Rectal smooth muscle tissue (tissue), 1 donor: ENCODE data around the gene CFAP100.
A peak's percentile ranks its signal among the peaks of the same experiment; 100 is the strongest.

Experiments
- H3K27ac ChIP-seq: one replicate; pipeline ENCODE4 v1.7.0; 2013; ENCODE audit warnings: low read depth, low read length, inconsistent platforms
- H3K27me3 ChIP-seq: one replicate; pipeline ENCODE4 v1.7.0; 2013; ENCODE audit warnings: low read length; ENCODE audit not compliant: control insufficient read depth, insufficient read depth
- H3K36me3 ChIP-seq: one replicate; pipeline ENCODE4 v1.7.0; 2013; ENCODE audit warnings: low read length; ENCODE audit not compliant: control insufficient read depth, insufficient read depth
- H3K4me1 ChIP-seq: one replicate; pipeline ENCODE4 v1.7.0; 2013; ENCODE audit warnings: low read length; ENCODE audit not compliant: control insufficient read depth, insufficient read depth
- H3K4me3 ChIP-seq: one replicate; pipeline ENCODE4 v1.7.0; 2013; ENCODE audit warnings: low read length
- H3K9ac ChIP-seq: one replicate; pipeline ENCODE4 v1.7.0; 2013; ENCODE audit warnings: low read length

CFAP100 gene

DNA sequence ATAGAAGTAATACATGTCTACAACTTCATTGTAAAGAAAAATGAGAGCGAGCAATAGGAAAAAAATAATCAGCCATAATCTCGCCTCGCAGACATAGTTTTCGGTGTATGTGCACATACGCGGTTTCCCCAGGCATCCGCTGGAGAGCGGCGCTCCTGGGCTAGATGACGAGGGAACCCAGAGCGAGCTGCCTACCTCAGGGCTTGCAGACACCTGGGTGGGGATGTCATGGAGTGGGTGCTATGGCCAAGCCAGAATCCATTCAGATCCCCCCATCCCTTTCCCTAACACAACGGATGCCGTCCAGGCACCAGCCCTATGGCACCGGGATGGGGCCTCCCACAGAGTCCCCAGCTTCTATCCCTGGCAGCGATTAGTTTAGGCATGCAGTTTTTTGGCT lies 4.5 kb upstream of the CFAP100 start:
- H3K27me3 ChIP-seq = no peaks in the 10 kb centered on the region
- H3K27ac ChIP-seq = no peak overlapping the region
- H3K36me3 ChIP-seq = no peaks in the 10 kb centered on the region
- no peaks in the 10 kb centered on the region for H3K4me1 ChIP-seq
- H3K9ac ChIP-seq = no peak overlapping the region
- H3K4me3 ChIP-seq = no peak overlapping the region

- Histone ChIP-seq H3K4me3 (no peak overlapping the region), H3K27ac (no peak overlapping the region), H3K4me1 (no peaks in the 10 kb centered on the region), H3K9ac (no peak overlapping the region), H3K27me3 (no peaks in the 10 kb centered on the region), H3K36me3 (no peaks in the 10 kb centered on the region)
Measured at GRCh38 chr3:126390751-126391150, 4.0 kb upstream of the CFAP100 start.

DNA sequence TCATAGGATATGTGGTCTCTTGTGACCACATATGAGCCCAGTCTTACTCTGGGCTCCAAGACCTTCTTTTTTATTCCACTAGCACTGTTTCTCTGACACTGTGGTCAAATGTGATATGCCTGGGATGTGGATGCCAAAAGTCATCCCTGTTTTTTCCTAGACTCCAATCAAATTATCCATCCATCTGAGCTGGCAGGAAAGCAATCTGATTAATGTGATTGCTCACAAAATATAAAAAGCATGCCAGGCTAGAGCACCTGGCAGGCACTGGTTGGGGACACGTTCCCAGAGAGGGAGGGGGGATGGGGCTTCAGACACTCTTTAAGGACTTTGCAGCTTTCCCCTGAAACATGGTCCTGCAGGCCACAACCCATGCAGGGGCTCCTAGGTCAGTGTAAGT lies 3.1 kb upstream of the CFAP100 start:
- Histone ChIP-seq H3K27ac (no peak overlapping the region), H3K4me3 (no peak overlapping the region), H3K4me1 (no peaks in the 10 kb centered on the region), H3K27me3 (no peaks in the 10 kb centered on the region), H3K9ac (no peak overlapping the region), H3K36me3 (no peaks in the 10 kb centered on the region)

DNA sequence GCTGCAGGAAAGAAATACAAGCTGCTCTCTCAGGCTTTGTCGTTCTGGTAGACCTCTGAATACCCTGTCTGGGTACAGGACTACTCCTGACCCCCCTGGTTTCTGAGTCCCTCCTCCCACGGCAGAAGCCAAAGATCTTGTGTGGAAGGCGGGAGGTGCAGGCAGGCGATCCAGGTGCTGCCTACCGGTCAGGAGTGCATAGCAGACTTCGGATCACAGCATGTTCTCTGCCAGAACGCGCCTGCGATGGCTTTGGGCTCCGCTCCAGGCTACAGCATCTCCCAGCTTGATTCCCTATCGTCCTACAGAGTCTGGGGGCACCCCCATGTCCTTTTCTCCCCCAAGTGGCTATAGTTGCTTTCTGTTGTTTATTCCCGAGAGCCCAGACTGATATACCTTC lies 2.5 kb upstream of the CFAP100 start:
- Histone ChIP-seq H3K27me3 (no peaks in the 10 kb centered on the region), H3K36me3 (no peaks in the 10 kb centered on the region), H3K4me3 (no peak overlapping the region), H3K4me1 (no peaks in the 10 kb centered on the region), H3K27ac (no peak overlapping the region), H3K9ac (no peak overlapping the region)

DNA sequence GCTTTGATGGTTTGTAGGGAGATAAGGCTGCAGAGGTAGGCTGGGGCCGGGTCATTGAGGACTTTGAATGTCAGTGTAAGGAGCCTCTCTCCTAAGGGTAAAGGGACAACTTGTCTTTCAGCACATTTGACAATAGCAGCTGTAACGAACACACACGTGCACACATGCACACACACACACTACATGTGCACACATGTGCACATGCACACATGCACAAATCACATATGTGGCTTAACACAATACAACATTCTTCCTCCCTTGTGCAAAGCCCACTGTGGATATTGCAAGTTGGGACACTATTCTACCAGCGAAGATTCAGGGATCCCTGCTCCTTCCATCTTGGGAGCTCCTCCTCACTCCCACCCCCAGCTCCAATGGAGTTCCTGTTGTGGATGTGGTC lies 1.1 kb upstream of the CFAP100 start:
- H3K4me1 ChIP-seq = no peaks in the 10 kb centered on the region
- H3K27me3 ChIP-seq = no peaks in the 10 kb centered on the region

GRCh38 chr3:126394977-126395321 lies 240 bp downstream of the CFAP100 start:
- no peak overlapping the region for H3K9ac ChIP-seq
- no peak overlapping the region for H3K27ac ChIP-seq
- H3K4me3 ChIP-seq = peak overlapping the region; percentile 46
- H3K36me3 ChIP-seq = no peaks in the 10 kb centered on the region
- H3K4me1 ChIP-seq = no peaks in the 10 kb centered on the region
- H3K27me3 ChIP-seq = no peaks in the 10 kb centered on the region

More for the DNA sequence above, 1.1 kb upstream of the CFAP100 start:
- H3K36me3 ChIP-seq = no peaks in the 10 kb centered on the region
- H3K27ac ChIP-seq = no peak overlapping the region
- no peak overlapping the region for H3K9ac ChIP-seq
- no peak overlapping the region for H3K4me3 ChIP-seq

DNA sequence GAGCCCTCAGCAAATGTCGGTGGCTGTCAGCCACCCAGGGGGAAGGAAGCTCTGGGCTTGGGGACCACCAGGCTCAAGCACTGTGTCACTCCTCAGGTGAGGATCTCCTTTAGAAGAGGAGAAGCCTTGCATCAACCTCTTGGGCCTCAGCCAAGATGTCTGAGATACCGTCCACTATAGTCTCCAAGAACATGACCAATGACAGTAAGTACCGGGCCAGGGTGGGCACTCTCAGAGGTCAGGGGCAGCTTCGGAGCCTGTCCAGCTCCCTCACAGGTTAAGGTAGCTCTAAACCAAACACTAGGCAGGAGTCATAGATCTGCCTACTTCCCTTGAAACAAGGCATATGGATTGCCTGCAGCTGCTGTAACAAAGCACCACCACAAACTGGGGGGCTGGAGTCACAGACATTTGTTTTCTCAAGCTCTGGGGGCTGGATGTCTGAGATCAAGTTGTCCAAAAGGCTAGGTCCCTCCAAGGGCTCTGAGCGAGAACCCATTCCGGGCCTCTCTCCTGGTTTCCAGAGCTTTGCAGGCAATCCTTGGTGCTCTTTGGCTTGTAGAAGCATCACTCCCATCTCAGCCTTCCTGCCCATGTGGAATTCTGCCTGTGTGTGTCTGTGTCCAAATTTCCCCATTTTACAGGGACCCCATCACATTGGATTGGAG lies 1.3 kb downstream of the CFAP100 start:
- H3K27ac ChIP-seq = no peak overlapping the region
- H3K4me1 ChIP-seq = no peaks in the 10 kb centered on the region
- H3K36me3 ChIP-seq = no peaks in the 10 kb centered on the region
- no peaks in the 10 kb centered on the region for H3K27me3 ChIP-seq
- H3K4me3 ChIP-seq = no peak overlapping the region
- H3K9ac ChIP-seq = no peak overlapping the region

- Histone ChIP-seq H3K36me3 (no peaks in the 10 kb centered on the region), H3K27me3 (no peaks in the 10 kb centered on the region), H3K4me3 (no peak overlapping the region), H3K27ac (no peak overlapping the region), H3K4me1 (no peaks in the 10 kb centered on the region), H3K9ac (no peak overlapping the region)
Measured at GRCh38 chr3:126396536-126396935, 1.8 kb downstream of the CFAP100 start.

- H3K9ac ChIP-seq = no peak overlapping the region
- H3K27me3 ChIP-seq = no peaks in the 10 kb centered on the region
- no peak overlapping the region for H3K27ac ChIP-seq
- no peak overlapping the region for H3K4me3 ChIP-seq
- H3K36me3 ChIP-seq = no peaks in the 10 kb centered on the region
- no peaks in the 10 kb centered on the region for H3K4me1 ChIP-seq
Measured at GRCh38 chr3:126397610-126398422, 3.1 kb downstream of the CFAP100 start.

GRCh38 chr3:126398423-126399350 lies 4.0 kb downstream of the CFAP100 start:
- H3K9ac ChIP-seq = no peak overlapping the region
- H3K4me3 ChIP-seq = no peak overlapping the region
- no peaks in the 10 kb centered on the region for H3K36me3 ChIP-seq
- H3K27ac ChIP-seq = no peak overlapping the region
- no peaks in the 10 kb centered on the region for H3K27me3 ChIP-seq
- H3K4me1 ChIP-seq = no peaks in the 10 kb centered on the region

DNA sequence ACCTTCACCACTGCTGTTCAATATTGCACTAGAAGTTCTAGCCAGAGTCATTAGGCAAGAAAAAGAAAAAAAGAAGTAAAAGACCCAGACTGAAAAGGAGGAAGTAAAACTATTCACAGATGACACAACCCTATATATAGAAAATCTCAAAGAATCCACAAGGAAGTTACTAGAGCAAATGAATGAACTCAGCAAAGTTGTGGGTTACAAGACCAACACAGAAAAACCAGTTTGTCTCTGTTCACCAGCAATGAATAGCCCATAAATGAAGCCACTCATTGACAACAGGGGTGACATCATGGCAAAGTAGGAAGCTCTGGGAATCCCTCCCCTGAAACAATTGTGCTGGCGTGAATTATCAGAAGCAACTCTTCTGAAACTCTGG lies 4.6 kb downstream of the CFAP100 start:
- H3K27me3 ChIP-seq = no peaks in the 10 kb centered on the region
- H3K36me3 ChIP-seq = no peaks in the 10 kb centered on the region
- no peak overlapping the region for H3K27ac ChIP-seq
- H3K9ac ChIP-seq = no peak overlapping the region
- H3K4me3 ChIP-seq = no peak overlapping the region
- H3K4me1 ChIP-seq = no peaks in the 10 kb centered on the region

DNA sequence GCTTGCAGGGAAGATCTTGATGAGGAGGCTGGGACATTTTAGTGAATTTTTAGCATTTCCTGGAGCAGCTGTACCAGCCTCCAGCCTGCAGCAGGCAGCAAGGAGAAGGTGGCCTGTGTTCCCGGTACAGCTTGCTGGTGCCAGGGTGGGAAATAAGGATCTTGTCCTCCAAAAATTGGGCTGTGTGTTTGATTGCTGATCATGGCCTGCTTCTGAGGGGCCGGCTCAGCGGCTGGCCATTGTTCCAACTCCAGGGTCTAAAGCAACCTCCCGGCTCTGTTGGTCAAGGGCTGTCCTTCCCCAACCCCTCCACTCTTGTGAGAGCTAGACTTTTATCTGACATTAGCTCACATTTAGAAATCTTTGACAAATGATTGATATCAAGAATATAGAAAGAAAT lies 5.0 kb downstream of the CFAP100 start:
- no peaks in the 10 kb centered on the region for H3K36me3 ChIP-seq
- H3K27ac ChIP-seq = no peak overlapping the region
- no peaks in the 10 kb centered on the region for H3K4me1 ChIP-seq
- no peak overlapping the region for H3K4me3 ChIP-seq
- no peaks in the 10 kb centered on the region for H3K27me3 ChIP-seq
- H3K9ac ChIP-seq = no peak overlapping the region
